H1 (cell line): ENCODE data around the gene PSME3.

ENCODE experiments used
- BRCA1 ChIP-seq: IDR thresholded peaks from 2 replicates; pipeline ENCODE4 v1.6.1; 2012; ENCODE audit warnings: low read depth, low read length, improper control_type of control experiment
- CTCF ChIP-seq, 3 experiments: IDR thresholded peaks; 1 replicate in 2 of 3; 2 replicates in 1 of 3; pipeline versions ENCODE4 v1.5.1 to v1.6.1; 2011; ENCODE audit warnings: low read length in 3 of 3, mild to moderate bottlenecking in 3 of 3, inconsistent platforms in 2 of 3, low read depth in 1 of 3, moderate library complexity in 1 of 3; ENCODE audit not compliant: insufficient read depth in 1 of 3; ENCODE audit errors: control extremely low read depth in 1 of 3
- E2F6 ChIP-seq: IDR thresholded peaks from 2 replicates; pipeline ENCODE4 v1.6.1; 2012; ENCODE audit warnings: inconsistent platforms
- EZH2 ChIP-seq: fragments of 200-600 bp; sonication (generic); IDR thresholded peaks from 2 replicates; pipeline ENCODE4 v1.7.1; 2012; ENCODE audit warnings: low read depth, mild to moderate bottlenecking, moderate library complexity, low read length, inconsistent platforms; ENCODE audit not compliant: severe bottlenecking
- FOSL1 ChIP-seq: IDR thresholded peaks from 2 replicates; pipeline ENCODE4 v1.6.1; 2011; ENCODE audit warnings: mild to moderate bottlenecking, low read depth, low read length, moderate library complexity; ENCODE audit not compliant: insufficient read depth
- JUND ChIP-seq: IDR thresholded peaks from 2 replicates; pipeline ENCODE4 v1.6.1; 2011; ENCODE audit warnings: mild to moderate bottlenecking, improper control_type of control experiment, low read length
- KDM4A ChIP-seq: IDR thresholded peaks from one replicate; pipeline ENCODE4 v1.7.1; 2012; ENCODE audit warnings: low read depth, mild to moderate bottlenecking, moderate library complexity, low read length, inconsistent platforms; ENCODE audit not compliant: severe bottlenecking
- PHF8 ChIP-seq: fragments of 200-600 bp; sonication (generic); conservative IDR thresholded peaks from 2 replicates; pipeline ENCODE4 v1.7.1; 2012; ENCODE audit warnings: low read depth, mild to moderate bottlenecking, inconsistent platforms, low read length, moderate library complexity
- POLR2A ChIP-seq, 2 experiments: IDR thresholded peaks; 1 replicate in 1 of 2; 2 replicates in 1 of 2; pipeline ENCODE4 v1.6.1; 2011; ENCODE audit warnings: low read depth in 2 of 2, low read length in 2 of 2, mild to moderate bottlenecking in 2 of 2; ENCODE audit errors: control extremely low read depth in 1 of 2
- RAD21 ChIP-seq, 2 experiments: IDR thresholded peaks in 1 of 2; conservative IDR thresholded peaks in 1 of 2; 2 replicates each; pipeline ENCODE4 v1.6.1; 2011; ENCODE audit warnings: low read depth in 2 of 2, low read length in 2 of 2, improper control_type of control experiment in 1 of 2, inconsistent platforms in 1 of 2, mild to moderate bottlenecking in 1 of 2, moderate library complexity in 1 of 2
- RXRA ChIP-seq: IDR thresholded peaks from 2 replicates; pipeline ENCODE4 v1.6.1; 2011; ENCODE audit warnings: low read depth, mild to moderate bottlenecking, low read length, moderate library complexity; ENCODE audit not compliant: insufficient read depth

- TF ChIP-seq E2F6 = no peak
- TF ChIP-seq RAD21 (IDR thresholded peaks at IDR 0.05 in 1 of 2, conservative IDR thresholded peaks at IDR 0.05 in 1 of 2; ENCODE audit: low read depth in 2 of 2, low read length in 2 of 2) = no peak
- no peak for TF ChIP-seq EZH2
- no peak for TF ChIP-seq RXRA
- TF ChIP-seq JUND = no peak
- TF ChIP-seq PHF8 = no peak
- no peak for TF ChIP-seq POLR2A (IDR thresholded peaks at IDR 0.05; ENCODE audit: control extremely low read depth in 1 of 2, low read depth in 2 of 2, low read length in 2 of 2)
- no peak for TF ChIP-seq CTCF (IDR thresholded peaks at IDR 0.05; ENCODE audit: control extremely low read depth in 1 of 3, insufficient read depth in 1 of 3, low read depth in 1 of 3, low read length in 3 of 3)
- TF ChIP-seq KDM4A = no peak
- no peak for TF ChIP-seq BRCA1
- TF ChIP-seq FOSL1 = no peak
Observed at GRCh38 chr17:42849451-42850181, 16.4 kb downstream of the PSME3 start.
